ENCODE measurements around the gene RAG1.

Gene RAG1

GRCh38 chr11:36602135-36602534 lies 34.3 kb downstream of the RAG1 start:
- Histone ChIP-seq H3K9ac (ENCODE audit: low read length) (no peak overlapping the region), H3K9me3 (ENCODE audit: control insufficient read depth, low read length) (no peaks in the 10 kb centered on the region), H4K91ac (ENCODE audit: low read length) (no peak overlapping the region), H2BK5ac (ENCODE audit: low read depth, low read length, poor library complexity, severe bottlenecking) (no peak overlapping the region), H3K4me2 (ENCODE audit: low read length, poor library complexity, severe bottlenecking) (no peak overlapping the region), H3K18ac (ENCODE audit: low read depth in 1 of 2, low read length in 2 of 2) (no peak overlapping the region), H3K23ac (ENCODE audit: low read length in 2 of 2) (no peak overlapping the region), H2BK120ac (ENCODE audit: low read depth, low read length) (no peak overlapping the region), H3K4me3 (ENCODE audit: insufficient read depth in 1 of 2, low read depth in 1 of 2, low read length in 2 of 2) (no peak overlapping the region), H2AK5ac (ENCODE audit: low read length, severe bottlenecking) (no peak overlapping the region), H3K4me1 (ENCODE audit: control insufficient read depth, insufficient read depth, low read depth, low read length) (no peaks in the 10 kb centered on the region), H3K4ac (ENCODE audit: low read depth in 1 of 2, low read length in 2 of 2) (no peak overlapping the region), H2BK12ac (ENCODE audit: low read length in 2 of 2) (no peak overlapping the region), H3K27ac (ENCODE audit: low read length, poor library complexity, severe bottlenecking) (no peak overlapping the region), H3K27me3 (ENCODE audit: control insufficient read depth in 1 of 2, insufficient read depth in 1 of 2, low read length in 2 of 2) (no peaks in the 10 kb centered on the region), H2BK15ac (ENCODE audit: low read depth, poor library complexity, severe bottlenecking) (no peak overlapping the region), H3K36me3 (ENCODE audit: control insufficient read depth in 1 of 2, insufficient read depth in 2 of 2, low read depth in 1 of 2, low read length in 2 of 2) (no peaks in the 10 kb centered on the region), H4K8ac (ENCODE audit: low read length) (no peak overlapping the region), H3K79me1 (replicated peaks; ENCODE audit: low read length, poor library complexity, severe bottlenecking) (peaks cover 6% of the 10 kb centered on the region), H3K14ac (ENCODE audit: low read length in 2 of 2) (no peak overlapping the region), H2AFZ (ENCODE audit: low read depth, low read length) (no peak overlapping the region)
- DNase-seq = no peak

GRCh38 chr11:36605221-36606216 lies 37.7 kb downstream of the RAG1 start:
- Histone ChIP-seq H3K27me3 (ENCODE audit: control insufficient read depth in 1 of 2, insufficient read depth in 1 of 2, low read length in 2 of 2) (no peaks in the 10 kb centered on the region), H2AK5ac (ENCODE audit: low read length, severe bottlenecking) (no peak overlapping the region)
- WGBS = 99% methylated on average over 4 of the region's 6 CpGs

GRCh38 chr11:36608491-36609199 lies 40.8 kb downstream of the RAG1 start:
- Histone ChIP-seq H3K79me1 (replicated peaks; ENCODE audit: low read length, poor library complexity, severe bottlenecking) (peaks cover 1% of the 10 kb centered on the region), H2BK120ac (ENCODE audit: low read depth, low read length) (no peak overlapping the region), H2AFZ (ENCODE audit: low read depth, low read length) (no peak overlapping the region), H3K4me1 (ENCODE audit: control insufficient read depth, insufficient read depth, low read depth, low read length) (no peaks in the 10 kb centered on the region), H2BK15ac (ENCODE audit: low read depth, poor library complexity, severe bottlenecking) (no peak overlapping the region), H3K36me3 (ENCODE audit: control insufficient read depth in 1 of 2, insufficient read depth in 2 of 2, low read depth in 1 of 2, low read length in 2 of 2) (no peaks in the 10 kb centered on the region), H2AK5ac (ENCODE audit: low read length, severe bottlenecking) (no peak overlapping the region), H3K27ac (ENCODE audit: low read length, poor library complexity, severe bottlenecking) (no peak overlapping the region), H4K91ac (ENCODE audit: low read length) (no peak overlapping the region), H3K14ac (ENCODE audit: low read length in 2 of 2) (no peak overlapping the region), H3K18ac (ENCODE audit: low read depth in 1 of 2, low read length in 2 of 2) (no peak overlapping the region), H3K9ac (ENCODE audit: low read length) (no peak overlapping the region), H4K8ac (ENCODE audit: low read length) (no peak overlapping the region), H3K4ac (ENCODE audit: low read depth in 1 of 2, low read length in 2 of 2) (no peak overlapping the region), H3K4me3 (ENCODE audit: insufficient read depth in 1 of 2, low read depth in 1 of 2, low read length in 2 of 2) (no peak overlapping the region), H3K4me2 (ENCODE audit: low read length, poor library complexity, severe bottlenecking) (no peak overlapping the region), H3K27me3 (ENCODE audit: control insufficient read depth in 1 of 2, insufficient read depth in 1 of 2, low read length in 2 of 2) (no peaks in the 10 kb centered on the region), H3K23ac (ENCODE audit: low read length in 2 of 2) (no peak overlapping the region), H3K9me3 (ENCODE audit: control insufficient read depth, low read length) (no peaks in the 10 kb centered on the region), H2BK5ac (ENCODE audit: low read depth, low read length, poor library complexity, severe bottlenecking) (no peak overlapping the region), H2BK12ac (ENCODE audit: low read length in 2 of 2) (no peak overlapping the region)
- DNase-seq = no peak
- 93% methylated on average over 1 of the region's 1 CpG for WGBS

More at GRCh38 chr11:36605221-36606216, 37.7 kb downstream of the RAG1 start:
- H3K9ac ChIP-seq (ENCODE audit: low read length) = no peak overlapping the region
- no peaks in the 10 kb centered on the region for H3K4me1 ChIP-seq (ENCODE audit: control insufficient read depth, insufficient read depth, low read depth, low read length)
- no peak overlapping the region for H2BK5ac ChIP-seq (ENCODE audit: low read depth, low read length, poor library complexity, severe bottlenecking)
- H3K36me3 ChIP-seq (ENCODE audit: control insufficient read depth in 1 of 2, insufficient read depth in 2 of 2, low read depth in 1 of 2, low read length in 2 of 2) = no peaks in the 10 kb centered on the region
- no peak overlapping the region for H3K14ac ChIP-seq (ENCODE audit: low read length in 2 of 2)
- H3K4ac ChIP-seq (ENCODE audit: low read depth in 1 of 2, low read length in 2 of 2) = no peak overlapping the region
- no peak overlapping the region for H3K23ac ChIP-seq (ENCODE audit: low read length in 2 of 2)
- no peak overlapping the region for H3K27ac ChIP-seq (ENCODE audit: low read length, poor library complexity, severe bottlenecking)
- H2AFZ ChIP-seq (ENCODE audit: low read depth, low read length) = no peak overlapping the region
- no peak overlapping the region for H3K18ac ChIP-seq (ENCODE audit: low read depth in 1 of 2, low read length in 2 of 2)
- no peak overlapping the region for H3K4me3 ChIP-seq (ENCODE audit: insufficient read depth in 1 of 2, low read depth in 1 of 2, low read length in 2 of 2)
- H3K79me1 ChIP-seq (replicated peaks; ENCODE audit: low read length, poor library complexity, severe bottlenecking) = peaks cover 4% of the 10 kb centered on the region
- no peak overlapping the region for H4K8ac ChIP-seq (ENCODE audit: low read length)
- no peak overlapping the region for H4K91ac ChIP-seq (ENCODE audit: low read length)
- no peak overlapping the region for H2BK15ac ChIP-seq (ENCODE audit: low read depth, poor library complexity, severe bottlenecking)
- no peak overlapping the region for H2BK12ac ChIP-seq (ENCODE audit: low read length in 2 of 2)
- DNase-seq = no peak
- H3K9me3 ChIP-seq (ENCODE audit: control insufficient read depth, low read length) = no peaks in the 10 kb centered on the region
- H2BK120ac ChIP-seq (ENCODE audit: low read depth, low read length) = no peak overlapping the region
- no peak overlapping the region for H3K4me2 ChIP-seq (ENCODE audit: low read length, poor library complexity, severe bottlenecking)

- H2BK15ac ChIP-seq (ENCODE audit: low read depth, poor library complexity, severe bottlenecking) = no peak overlapping the region
- H3K27me3 ChIP-seq (ENCODE audit: control insufficient read depth in 1 of 2, insufficient read depth in 1 of 2, low read length in 2 of 2) = no peaks in the 10 kb centered on the region
- no peak for DNase-seq
- H3K4me3 ChIP-seq (ENCODE audit: insufficient read depth in 1 of 2, low read depth in 1 of 2, low read length in 2 of 2) = no peak overlapping the region
- no peak overlapping the region for H2AK5ac ChIP-seq (ENCODE audit: low read length, severe bottlenecking)
- H3K4me1 ChIP-seq (ENCODE audit: control insufficient read depth, insufficient read depth, low read depth, low read length) = no peaks in the 10 kb centered on the region
- no peaks in the 10 kb centered on the region for H3K9me3 ChIP-seq (ENCODE audit: control insufficient read depth, low read length)
- no peak overlapping the region for H3K9ac ChIP-seq (ENCODE audit: low read length)
- no peak overlapping the region for H4K8ac ChIP-seq (ENCODE audit: low read length)
- no peaks in the 10 kb centered on the region for H3K36me3 ChIP-seq (ENCODE audit: control insufficient read depth in 1 of 2, insufficient read depth in 2 of 2, low read depth in 1 of 2, low read length in 2 of 2)
- no peak overlapping the region for H4K91ac ChIP-seq (ENCODE audit: low read length)
- WGBS = no CpG with 5 or more reads among the region's 2 CpGs
- H2AFZ ChIP-seq (ENCODE audit: low read depth, low read length) = no peak overlapping the region
- H3K79me1 ChIP-seq (replicated peaks; ENCODE audit: low read length, poor library complexity, severe bottlenecking) = peaks cover 1% of the 10 kb centered on the region
- H3K27ac ChIP-seq (ENCODE audit: low read length, poor library complexity, severe bottlenecking) = no peak overlapping the region
- H2BK120ac ChIP-seq (ENCODE audit: low read depth, low read length) = no peak overlapping the region
- no peak overlapping the region for H3K23ac ChIP-seq (ENCODE audit: low read length in 2 of 2)
- H3K18ac ChIP-seq (ENCODE audit: low read depth in 1 of 2, low read length in 2 of 2) = no peak overlapping the region
- H3K4ac ChIP-seq (ENCODE audit: low read depth in 1 of 2, low read length in 2 of 2) = no peak overlapping the region
- H3K14ac ChIP-seq (ENCODE audit: low read length in 2 of 2) = no peak overlapping the region
- no peak overlapping the region for H3K4me2 ChIP-seq (ENCODE audit: low read length, poor library complexity, severe bottlenecking)
- H2BK5ac ChIP-seq (ENCODE audit: low read depth, low read length, poor library complexity, severe bottlenecking) = no peak overlapping the region
- H2BK12ac ChIP-seq (ENCODE audit: low read length in 2 of 2) = no peak overlapping the region
Measured at GRCh38 chr11:36609383-36609782, 41.6 kb downstream of the RAG1 start.

Data from mesenchymal stem cell (in vitro differentiated cells and primary cell).